Testis (tissue), 2 donors: ENCODE measurements around the gene SCG5.

Source experiments
- POLR2A ChIP-seq: fragments of 450-650 bp; IDR thresholded peaks from one replicate; pipeline ENCODE4 v1.6.1; 2017; ENCODE audit warnings: antibody characterized with exemption, mild to moderate bottlenecking, moderate library complexity
- TF ChIP-seq, protein P1 (sequence below), 3 experiments: fragments of 450-650 bp in 2 of 3; fragments of 200-600 bp in 1 of 3; sonication (generic) in 1 of 3; IDR thresholded peaks; one replicate each; pipeline ENCODE4 v1.5.1; 2016 to 2019; ENCODE audit warnings: antibody characterized with exemption in 3 of 3, mild to moderate bottlenecking in 2 of 3, moderate library complexity in 1 of 3

DNA sequence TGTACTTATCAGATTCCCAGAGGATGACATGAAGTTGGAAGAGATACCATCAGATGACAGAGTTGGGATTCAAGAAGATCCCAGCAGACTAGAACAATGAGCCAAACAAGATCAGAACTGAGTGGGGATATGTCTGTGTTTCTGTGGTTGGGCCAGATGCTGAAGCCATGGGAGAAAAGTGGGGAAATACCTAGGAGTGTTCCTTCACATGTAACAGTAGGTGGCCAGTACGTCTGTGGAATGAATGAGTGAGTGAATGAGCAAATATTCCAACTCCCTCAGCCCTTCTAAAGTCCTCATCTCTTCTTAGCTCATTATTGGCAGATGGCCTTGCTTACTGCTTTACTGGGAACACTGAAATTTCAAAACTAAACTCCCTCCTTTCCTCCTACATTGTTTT is 44.1 kb downstream of the SCG5 start:
- TF ChIP-seq POLR2A, result no peak
- TF ChIP-seq, protein P1, sequence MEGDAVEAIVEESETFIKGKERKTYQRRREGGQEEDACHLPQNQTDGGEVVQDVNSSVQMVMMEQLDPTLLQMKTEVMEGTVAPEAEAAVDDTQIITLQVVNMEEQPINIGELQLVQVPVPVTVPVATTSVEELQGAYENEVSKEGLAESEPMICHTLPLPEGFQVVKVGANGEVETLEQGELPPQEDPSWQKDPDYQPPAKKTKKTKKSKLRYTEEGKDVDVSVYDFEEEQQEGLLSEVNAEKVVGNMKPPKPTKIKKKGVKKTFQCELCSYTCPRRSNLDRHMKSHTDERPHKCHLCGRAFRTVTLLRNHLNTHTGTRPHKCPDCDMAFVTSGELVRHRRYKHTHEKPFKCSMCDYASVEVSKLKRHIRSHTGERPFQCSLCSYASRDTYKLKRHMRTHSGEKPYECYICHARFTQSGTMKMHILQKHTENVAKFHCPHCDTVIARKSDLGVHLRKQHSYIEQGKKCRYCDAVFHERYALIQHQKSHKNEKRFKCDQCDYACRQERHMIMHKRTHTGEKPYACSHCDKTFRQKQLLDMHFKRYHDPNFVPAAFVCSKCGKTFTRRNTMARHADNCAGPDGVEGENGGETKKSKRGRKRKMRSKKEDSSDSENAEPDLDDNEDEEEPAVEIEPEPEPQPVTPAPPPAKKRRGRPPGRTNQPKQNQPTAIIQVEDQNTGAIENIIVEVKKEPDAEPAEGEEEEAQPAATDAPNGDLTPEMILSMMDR (IDR thresholded peaks at IDR 0.05), result no peak
